Measurements from ENCODE around the gene GNAO1.

Gene GNAO1

DNA sequence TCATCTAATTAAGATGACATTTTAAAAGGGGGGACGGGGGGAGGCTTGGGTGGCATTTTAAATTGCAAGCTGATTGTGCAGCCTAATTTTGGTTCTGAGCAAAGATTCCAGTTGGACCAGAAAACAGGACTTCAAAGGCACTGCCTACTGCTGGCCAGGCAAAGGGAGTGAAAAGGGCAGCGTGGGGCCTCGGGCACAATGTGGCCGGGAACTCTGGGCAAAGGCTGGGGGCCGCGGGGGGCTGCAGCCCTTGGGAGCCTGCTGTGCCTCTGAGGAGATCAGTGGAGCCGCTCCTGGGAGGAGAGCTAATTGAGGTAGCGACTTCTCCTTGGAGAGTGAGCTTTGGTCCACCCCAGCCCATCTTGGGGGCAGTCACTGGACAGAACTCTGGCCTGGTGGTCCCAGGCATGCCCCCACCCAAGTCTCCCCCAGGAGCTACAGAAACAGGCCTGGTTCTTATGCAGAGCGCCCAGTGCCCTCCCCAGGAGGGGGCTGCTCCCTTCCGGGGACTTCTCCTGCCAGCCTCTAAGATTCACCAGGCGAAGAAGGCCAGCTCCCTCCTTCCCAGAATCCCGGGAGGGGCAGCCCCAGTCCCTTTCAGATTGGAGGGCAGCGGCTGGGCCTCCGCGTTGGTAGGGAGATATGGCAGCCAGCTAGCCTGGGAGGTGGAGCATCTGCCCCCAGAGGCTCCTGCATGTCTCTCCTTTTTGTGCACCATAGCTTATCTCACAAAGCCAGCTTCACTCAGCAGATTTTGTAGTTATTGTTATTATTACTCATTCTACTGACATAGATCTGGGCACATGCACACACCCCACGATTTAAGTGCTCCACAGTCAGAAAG lies 115.6 kb downstream of the GNAO1 start:
- in situ Hi-C loops (cut with MboI; ENCODE audit: low sequenced_read_pairs, unreplicated experiment) = loop anchor here (25.0 kb wide), 2 partner anchors 270 to 595 kb away; no protein-coding TSS in a partner anchor
- no peak for DNase-seq (ENCODE audit: low spot score)
- TF ChIP-seq, protein P1, sequence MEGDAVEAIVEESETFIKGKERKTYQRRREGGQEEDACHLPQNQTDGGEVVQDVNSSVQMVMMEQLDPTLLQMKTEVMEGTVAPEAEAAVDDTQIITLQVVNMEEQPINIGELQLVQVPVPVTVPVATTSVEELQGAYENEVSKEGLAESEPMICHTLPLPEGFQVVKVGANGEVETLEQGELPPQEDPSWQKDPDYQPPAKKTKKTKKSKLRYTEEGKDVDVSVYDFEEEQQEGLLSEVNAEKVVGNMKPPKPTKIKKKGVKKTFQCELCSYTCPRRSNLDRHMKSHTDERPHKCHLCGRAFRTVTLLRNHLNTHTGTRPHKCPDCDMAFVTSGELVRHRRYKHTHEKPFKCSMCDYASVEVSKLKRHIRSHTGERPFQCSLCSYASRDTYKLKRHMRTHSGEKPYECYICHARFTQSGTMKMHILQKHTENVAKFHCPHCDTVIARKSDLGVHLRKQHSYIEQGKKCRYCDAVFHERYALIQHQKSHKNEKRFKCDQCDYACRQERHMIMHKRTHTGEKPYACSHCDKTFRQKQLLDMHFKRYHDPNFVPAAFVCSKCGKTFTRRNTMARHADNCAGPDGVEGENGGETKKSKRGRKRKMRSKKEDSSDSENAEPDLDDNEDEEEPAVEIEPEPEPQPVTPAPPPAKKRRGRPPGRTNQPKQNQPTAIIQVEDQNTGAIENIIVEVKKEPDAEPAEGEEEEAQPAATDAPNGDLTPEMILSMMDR (IDR thresholded peaks at IDR 0.05; ENCODE audit: borderline replicate concordance, control extremely low read depth, extremely low read depth, insufficient read depth, missing control alignments) = no peak

DNA sequence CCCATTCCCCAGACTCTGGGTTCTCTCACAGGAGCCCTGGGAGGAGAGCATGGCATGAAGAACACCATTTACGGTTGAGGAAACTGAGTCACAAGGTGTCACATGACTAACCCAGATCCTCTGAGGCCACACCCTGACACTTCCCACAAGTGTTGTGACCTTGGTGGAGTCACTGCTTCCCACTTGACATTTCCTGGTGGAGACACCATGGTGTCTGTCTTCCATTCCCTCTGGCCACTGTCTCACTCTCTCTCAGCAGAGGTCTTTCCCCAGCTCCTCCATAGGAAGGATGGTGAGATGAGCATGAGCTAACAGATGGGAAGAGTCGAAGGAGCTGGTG lies 116.2 kb downstream of the GNAO1 start:
- in situ Hi-C loops (cut with MboI; ENCODE audit: low sequenced_read_pairs, unreplicated experiment) = loop anchor here (25.0 kb wide), 2 partner anchors 270 to 595 kb away; no protein-coding TSS in a partner anchor
- TF ChIP-seq, protein P1 (IDR thresholded peaks at IDR 0.05; ENCODE audit: borderline replicate concordance, control extremely low read depth, extremely low read depth, insufficient read depth, missing control alignments) = no peak
- no peak for DNase-seq (ENCODE audit: low spot score)

DNA sequence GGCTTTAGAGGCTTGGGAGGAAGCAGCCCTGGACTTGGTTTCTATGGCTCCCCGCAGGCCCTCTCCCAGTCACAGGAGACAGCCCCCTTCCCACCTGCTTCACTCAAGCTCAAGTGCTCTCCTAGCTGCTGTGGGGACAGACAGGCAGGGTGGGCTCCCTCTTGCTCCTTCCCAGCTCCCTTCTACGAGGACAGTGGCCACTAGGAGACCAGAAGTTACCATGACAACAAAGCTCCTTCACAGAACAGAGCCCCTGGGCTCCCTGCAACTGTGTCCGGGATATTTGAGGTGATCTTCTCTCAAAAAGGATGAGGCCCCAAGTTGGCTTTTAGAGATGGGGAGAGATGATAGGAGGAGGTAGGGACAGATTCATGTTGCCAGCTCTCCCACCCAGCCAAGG lies 117.7 kb downstream of the GNAO1 start:
- TF ChIP-seq, protein P1 (IDR thresholded peaks at IDR 0.05; ENCODE audit: borderline replicate concordance, control extremely low read depth, extremely low read depth, insufficient read depth, missing control alignments) = no peak
- DNase-seq (ENCODE audit: low spot score) = no peak
- in situ Hi-C loops (cut with MboI; ENCODE audit: low sequenced_read_pairs, unreplicated experiment) = loop anchor here (25.0 kb wide), 2 partner anchors 272 to 597 kb away; no protein-coding TSS in a partner anchor

DNA sequence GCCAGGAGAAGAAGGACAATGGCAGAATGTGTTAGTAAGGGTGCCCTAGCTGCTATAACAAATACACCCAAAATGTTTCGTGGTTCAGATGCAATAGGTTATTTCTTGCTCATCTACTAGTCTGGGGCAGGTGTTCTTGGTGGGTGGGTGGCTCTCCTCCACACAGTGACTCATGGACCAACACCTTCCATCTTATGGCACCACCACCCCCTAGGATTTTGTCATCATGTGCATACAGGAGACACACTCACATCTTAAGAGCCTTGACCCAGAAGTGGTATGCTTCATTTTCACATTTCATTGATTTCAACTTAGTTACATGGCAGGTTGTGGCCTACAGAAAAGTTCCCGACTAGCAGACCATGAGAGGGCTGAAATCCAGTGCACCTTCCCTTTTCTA lies 119.4 kb downstream of the GNAO1 start:
- TF ChIP-seq, protein P1 (IDR thresholded peaks at IDR 0.05; ENCODE audit: borderline replicate concordance, control extremely low read depth, extremely low read depth, insufficient read depth, missing control alignments) = no peak
- DNase-seq (ENCODE audit: low spot score) = no peak
- in situ Hi-C loops (cut with MboI; ENCODE audit: low sequenced_read_pairs, unreplicated experiment) = loop anchor here (10.0 to 25.0 kb wide), 3 partner anchors 273 to 598 kb away; no protein-coding TSS in a partner anchor

DNA sequence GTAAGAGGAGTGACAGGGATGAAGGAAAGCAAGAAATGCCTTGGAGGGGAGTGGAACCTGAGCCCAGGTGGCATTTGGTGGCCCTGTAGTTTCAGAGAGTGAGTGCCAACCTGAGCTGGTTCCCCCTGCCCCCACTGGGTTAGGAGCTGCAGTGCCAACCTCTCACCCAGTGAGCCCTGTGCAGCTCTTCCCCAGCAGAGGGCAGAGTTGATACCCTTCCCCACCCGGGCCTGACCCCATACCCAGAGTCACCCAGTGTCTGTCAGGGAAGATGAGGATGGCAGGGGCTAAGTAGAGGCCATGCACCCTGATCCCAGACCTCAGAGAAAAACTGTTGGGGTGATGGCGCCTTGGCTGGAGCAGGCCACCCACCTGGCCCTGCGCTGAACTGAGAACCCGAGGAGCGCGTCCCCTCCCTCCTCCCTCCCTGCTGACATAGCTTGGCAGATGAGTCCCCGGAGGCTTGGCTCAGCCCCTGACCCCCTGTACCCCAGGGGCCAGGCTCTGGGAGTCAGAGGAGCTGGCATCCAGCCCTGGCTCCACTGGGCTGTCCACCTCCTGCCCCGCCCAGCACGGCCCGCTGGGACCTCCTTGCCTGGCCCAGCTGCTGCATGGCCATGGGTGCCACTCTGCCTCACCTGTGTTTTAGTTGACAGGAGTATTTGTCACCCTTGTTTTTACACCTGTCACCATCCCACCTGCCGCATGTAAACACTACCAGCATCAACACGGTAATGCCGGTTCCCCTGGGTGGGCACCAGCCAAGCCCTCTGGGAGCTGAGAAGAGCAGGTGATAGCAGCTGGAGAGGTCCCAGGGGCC lies 120.1 kb downstream of the GNAO1 start:
- in situ Hi-C loops (cut with MboI; ENCODE audit: low sequenced_read_pairs, unreplicated experiment) = loop anchor here (10.0 to 25.0 kb wide), 3 partner anchors 274 to 599 kb away; no protein-coding TSS in a partner anchor
- TF ChIP-seq, protein P1 (IDR thresholded peaks at IDR 0.05; ENCODE audit: borderline replicate concordance, control extremely low read depth, extremely low read depth, insufficient read depth, missing control alignments) = no peak
- no peak for DNase-seq (ENCODE audit: low spot score)

DNA sequence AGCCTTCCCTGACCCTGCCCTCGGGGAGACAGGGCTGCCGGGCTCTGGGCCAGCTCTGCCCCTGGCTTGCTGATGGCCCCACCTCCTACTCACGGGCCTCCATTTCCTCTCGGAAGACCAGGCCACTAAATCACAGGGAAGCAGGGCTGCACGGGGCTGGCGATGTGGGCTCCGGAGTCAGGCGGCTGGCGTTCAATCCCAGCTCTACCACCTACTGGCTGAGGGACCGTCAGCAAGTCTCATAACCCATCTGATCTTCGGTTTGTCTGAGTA lies 120.7 kb downstream of the GNAO1 start:
- in situ Hi-C loops (cut with MboI; ENCODE audit: low sequenced_read_pairs, unreplicated experiment) = loop anchor here (10.0 to 25.0 kb wide), 3 partner anchors 275 to 600 kb away; no protein-coding TSS in a partner anchor

More for the DNA sequence above, 120.7 kb downstream of the GNAO1 start:
- TF ChIP-seq, protein P1 (IDR thresholded peaks at IDR 0.05; ENCODE audit: borderline replicate concordance, control extremely low read depth, extremely low read depth, insufficient read depth, missing control alignments) = no peak
- DNase-seq (ENCODE audit: low spot score) = no peak

All from GM13976 (cell line).